HUDEP-2 (cell line): ENCODE measurements around the gene DUSP3.

Experiments used
- DNase-seq, 76 experiments: peaks; one replicate each; lab custom pipeline; 2025; ENCODE audit not compliant: unreplicated experiment in 76 of 76; lab: John Stamatoyannopoulos, UW

DUSP3 gene

GRCh38 chr17:43737722-43738121 is 41.1 kb downstream of the DUSP3 start:
- no peak for DNase-seq

DNA sequence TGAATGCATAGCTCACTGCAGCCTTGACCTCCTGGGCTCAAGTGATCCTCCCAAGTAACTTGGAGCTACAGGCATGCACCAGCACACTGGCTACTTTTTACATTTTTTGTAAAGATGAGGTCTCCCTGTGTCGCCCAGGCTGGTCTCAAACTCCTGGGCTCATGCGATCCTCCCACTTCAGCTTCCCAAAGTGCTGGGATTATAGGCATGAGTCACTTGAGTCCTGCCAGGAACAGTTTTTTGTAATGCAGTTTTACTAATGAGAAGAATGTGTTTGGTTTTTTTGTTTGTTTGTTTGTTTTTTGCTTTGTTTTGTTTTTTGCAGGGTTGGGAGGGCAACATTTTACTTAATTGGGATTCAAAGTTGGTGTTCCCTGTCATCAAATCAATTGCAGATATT is 42.4 kb downstream of the DUSP3 start:
- no peak for DNase-seq

DNA sequence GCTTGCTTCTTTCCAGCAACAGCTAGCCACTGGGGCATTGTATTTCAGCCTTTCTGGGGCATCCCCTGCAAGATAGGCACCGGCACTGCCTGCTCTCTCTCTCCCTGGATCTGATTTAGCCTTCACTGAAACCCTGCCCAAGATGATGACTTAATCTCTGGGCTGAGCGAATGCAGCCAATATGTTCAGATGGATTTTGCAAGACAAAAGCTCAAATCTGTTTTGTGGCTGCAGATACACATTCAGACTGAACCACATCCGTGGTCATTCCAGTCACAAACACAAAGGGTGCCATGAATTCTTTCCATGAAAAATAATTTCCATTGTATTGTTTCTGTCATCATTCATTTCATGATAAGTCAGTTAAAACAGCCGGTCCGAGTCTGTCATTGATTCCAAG is 44.4 kb downstream of the DUSP3 start:
- no peak for DNase-seq

GRCh38 chr17:43733956-43734355 is 44.8 kb downstream of the DUSP3 start:
- no peak for DNase-seq

DNA sequence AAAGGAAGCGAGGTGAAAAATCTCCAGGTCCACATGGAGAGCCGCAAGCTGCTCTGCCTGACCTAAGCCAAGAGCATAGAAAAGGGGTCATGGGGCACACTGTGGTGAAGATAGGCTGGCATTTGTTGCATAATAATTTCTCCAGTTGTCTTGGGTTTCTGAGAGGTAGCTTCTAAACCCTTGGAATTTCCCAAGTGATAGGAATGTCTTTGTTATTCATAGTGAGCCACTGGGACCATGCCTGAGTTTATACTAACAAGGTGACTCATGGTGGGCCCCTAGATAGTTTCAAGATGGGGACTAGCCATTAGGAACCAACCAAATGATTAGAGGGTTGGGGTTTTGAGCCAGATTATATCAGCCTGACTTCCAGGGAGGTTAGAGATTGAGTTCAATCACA is 45.8 kb downstream of the DUSP3 start:
- no peak for DNase-seq

DNA sequence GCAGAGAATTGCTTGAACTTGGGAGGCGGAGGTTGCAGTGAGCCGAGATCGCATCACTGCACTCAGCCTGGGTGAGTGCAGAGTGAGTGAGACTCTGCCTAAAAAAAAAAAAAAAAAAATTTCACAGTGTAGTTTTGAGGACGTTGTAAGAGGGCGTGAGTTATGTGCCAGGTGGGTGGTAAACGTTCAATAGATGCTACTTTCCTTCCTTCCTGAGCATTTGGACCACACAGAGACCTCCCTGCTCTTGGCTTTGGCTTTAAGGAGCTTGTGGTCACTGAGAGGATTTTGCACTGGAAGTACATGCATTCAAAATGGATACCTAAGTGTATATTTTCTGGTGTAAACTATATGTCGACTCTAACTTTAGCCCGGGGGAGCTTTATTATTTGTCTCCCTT is 50.7 kb downstream of the DUSP3 start:
- DNase-seq = no peak

DNA sequence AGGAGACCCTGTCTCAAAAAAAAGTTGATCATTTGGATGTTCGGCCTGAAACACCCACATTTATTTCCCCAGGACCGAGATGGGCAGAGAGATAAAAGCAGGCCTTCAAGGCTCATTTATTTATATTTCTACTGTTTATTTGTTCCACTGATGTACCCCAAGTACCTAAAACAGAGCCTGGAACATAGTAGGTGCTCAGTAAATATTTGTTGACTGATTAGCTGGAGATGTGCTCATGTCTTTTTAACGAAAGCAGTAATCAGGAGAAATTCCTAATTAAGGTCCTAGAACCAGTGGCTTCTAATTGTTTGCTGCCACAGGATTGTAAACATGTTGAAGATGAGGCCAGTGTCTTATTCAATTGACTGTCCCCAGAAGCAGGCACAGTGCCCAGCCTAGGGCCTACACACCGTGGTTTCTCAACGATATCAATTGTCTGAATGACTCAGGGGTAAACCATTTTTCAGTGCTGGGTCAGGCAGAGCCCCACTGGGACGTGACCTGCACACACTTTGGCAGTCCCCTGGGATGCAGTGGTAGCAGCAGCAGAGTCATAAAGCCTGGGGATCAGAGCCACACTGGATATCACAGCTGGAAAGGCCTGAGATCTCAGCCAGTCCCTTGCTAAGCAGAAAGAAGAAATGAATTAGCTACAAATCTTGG is 54.9 kb downstream of the DUSP3 start:
- peak in 4 of 76 experiments; percentile 3 to 23 (median 12) for DNase-seq

- DNase-seq = no peak
Measured at GRCh38 chr17:43722870-43723665, 55.7 kb downstream of the DUSP3 start.

- DNase-seq = no peak
Measured at GRCh38 chr17:43722269-43722619, 56.5 kb downstream of the DUSP3 start.

DNA sequence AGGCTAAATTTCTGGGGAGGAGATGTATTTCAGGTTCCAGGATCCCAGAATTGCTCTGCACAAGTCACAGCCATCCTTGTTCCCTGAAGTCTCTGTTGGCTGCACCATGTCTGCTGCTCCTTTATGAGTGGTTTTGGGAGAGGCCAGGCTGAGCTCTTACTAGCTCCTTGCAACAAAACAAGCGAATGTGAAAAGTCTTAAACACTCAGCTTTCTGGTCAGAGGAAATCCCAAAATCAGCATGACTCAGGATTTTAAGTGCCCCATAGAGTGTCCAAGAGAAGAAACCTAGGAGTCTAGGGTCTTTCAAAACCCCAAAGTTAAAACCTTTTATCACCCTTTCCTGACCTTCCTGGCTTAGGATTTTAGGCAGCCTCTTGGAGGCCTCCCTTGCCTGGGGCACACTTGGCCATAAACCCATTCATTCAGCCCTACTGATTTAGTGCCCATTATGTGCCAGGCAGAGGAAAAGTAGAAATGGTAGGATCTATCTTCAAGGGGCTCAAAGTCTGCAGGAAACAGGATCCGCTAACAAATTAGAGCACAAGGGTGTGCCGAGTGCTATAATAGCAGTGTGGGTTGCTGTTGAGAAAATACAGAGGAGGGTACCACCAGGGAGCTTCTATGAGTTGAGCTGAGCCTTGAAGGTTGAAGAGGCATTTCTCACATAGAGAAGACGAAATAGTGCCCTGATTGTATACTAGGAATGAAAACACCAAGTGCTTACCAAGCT is 57.1 kb downstream of the DUSP3 start:
- DNase-seq = no peak

DNA sequence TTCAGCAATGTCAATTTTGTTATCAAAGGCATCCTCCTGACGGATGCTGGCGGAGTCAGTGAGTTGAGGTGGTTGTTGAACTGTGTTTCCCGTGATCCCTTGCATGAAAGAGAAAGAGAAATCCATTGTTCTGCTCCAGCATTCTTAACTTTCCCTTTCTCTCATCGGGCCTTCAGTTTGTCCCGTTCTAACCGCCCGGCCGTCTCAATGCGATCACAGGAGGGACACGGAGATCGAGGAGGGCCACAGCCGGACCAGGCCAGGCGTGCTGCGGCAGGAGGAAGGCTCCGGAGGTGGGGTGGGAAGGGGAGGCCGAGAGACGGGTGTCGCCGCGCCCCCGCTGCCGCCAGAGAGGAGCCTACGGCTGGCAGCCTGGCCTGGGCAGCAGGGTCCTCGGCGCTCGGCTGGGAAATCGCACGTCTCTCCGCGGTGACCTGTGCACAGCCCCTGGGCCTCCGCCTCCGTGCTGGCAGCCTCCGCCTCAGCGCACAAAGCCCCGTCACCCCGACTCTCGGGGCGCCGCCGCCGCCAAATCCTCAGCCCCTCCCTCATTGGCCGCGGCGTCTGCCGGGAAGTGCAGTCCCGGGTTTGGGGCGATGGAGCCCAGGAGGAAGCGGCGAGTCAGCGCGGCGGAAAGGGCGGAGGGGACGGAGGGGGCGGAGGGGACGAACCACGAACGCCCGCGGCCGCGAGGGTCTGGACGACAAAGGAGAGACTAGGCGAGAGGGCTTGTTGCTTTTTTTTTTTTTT is 58.3 kb downstream of the DUSP3 start:
- DNase-seq = peak in 18 of 76 experiments; percentile 3 to 34 (median 9)

- DNase-seq = no peak
Measured at GRCh38 chr17:43719578-43719977, 59.2 kb downstream of the DUSP3 start.

GRCh38 chr17:43718544-43718943 is 60.2 kb downstream of the DUSP3 start:
- no peak for DNase-seq

DNA sequence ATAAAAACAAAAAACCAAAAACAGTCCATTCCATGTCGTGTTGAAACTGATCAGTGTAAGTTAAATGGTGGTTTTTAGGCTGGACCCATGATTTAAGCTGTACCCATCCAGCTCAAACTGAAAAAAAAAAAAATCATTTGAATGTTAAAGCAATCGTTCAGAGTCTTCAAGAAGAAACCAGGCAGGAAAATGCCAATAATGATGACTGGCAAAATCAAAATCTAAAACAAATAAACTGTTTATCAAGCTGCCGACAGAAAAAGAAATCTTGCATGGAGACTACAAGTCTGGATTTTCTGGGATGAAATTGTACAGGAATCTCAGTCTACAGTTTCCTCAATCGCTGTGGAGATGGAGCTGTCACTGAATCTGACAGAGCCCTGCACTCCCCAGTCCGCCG is 60.9 kb downstream of the DUSP3 start:
- DNase-seq = no peak
